HepG2 (cell line): Measurements from ENCODE around the gene CLBA1. TPM values are rescaled to one million over a fixed set of nuclear protein-coding genes. Genes with fewer than 3 reads are reported as not detected.
A peak's percentile ranks its signal among the peaks of the same experiment; 100 is the strongest.

ENCODE experiments used
- ATF7 ChIP-seq, 2 experiments: fragments of 450-650 bp in 1 of 2; sonication (generic) in 1 of 2; formaldehyde crosslinking in 1 of 2; IDR thresholded peaks; 2 replicates each; pipeline versions ENCODE4 v1.4.0 to v1.6.1; 2016 to 2020; ENCODE audit warnings: antibody characterized with exemption in 1 of 2, mild to moderate bottlenecking in 1 of 2, missing genetic modification reagents in 1 of 2
- FOSL1 ChIP-seq: sonication (generic); formaldehyde crosslinking; IDR thresholded peaks from 2 replicates; pipeline ENCODE4 v1.9.0; 2021; ENCODE audit warnings: missing genetic modification reagents, borderline replicate concordance
- GMEB1 ChIP-seq: sonication (generic); formaldehyde crosslinking; IDR thresholded peaks from 2 replicates; pipeline ENCODE4 v1.5.1; 2020; ENCODE audit warnings: missing genetic modification reagents, mild to moderate bottlenecking, borderline replicate concordance
- HOXA5 ChIP-seq: sonication (generic); formaldehyde crosslinking; IDR thresholded peaks from 2 replicates; pipeline ENCODE4 v1.4.0; 2020; ENCODE audit warnings: missing genetic modification reagents
- KDM4B ChIP-seq: sonication (generic); formaldehyde crosslinking; IDR thresholded peaks from 2 replicates; pipeline ENCODE4 v1.4.0; 2020; ENCODE audit warnings: missing genetic modification reagents
- KDM5A ChIP-seq: fragments of 200-600 bp; sonication (generic); IDR thresholded peaks from 2 replicates; pipeline ENCODE4 v1.7.0; 2018; ENCODE audit warnings: antibody characterized with exemption, mild to moderate bottlenecking, low read length, borderline replicate concordance
- MAF1 ChIP-seq: sonication (generic); formaldehyde crosslinking; IDR thresholded peaks from 2 replicates; pipeline ENCODE4 v1.5.0; 2020; ENCODE audit warnings: missing genetic modification reagents, borderline replicate concordance
- MED1 ChIP-seq: sonication (generic); formaldehyde crosslinking; IDR thresholded peaks from 2 replicates; pipeline ENCODE4 v1.4.0; 2020; ENCODE audit warnings: missing genetic modification reagents
- NFKBIZ ChIP-seq: IDR thresholded peaks from 2 replicates; pipeline ENCODE4 v1.6.1; 2018; ENCODE audit warnings: missing genetic modification reagents, missing compliant biosample characterization
- PHF8 ChIP-seq: sonication (generic); formaldehyde crosslinking; IDR thresholded peaks from 2 replicates; pipeline ENCODE4 v1.5.0; 2020; ENCODE audit warnings: missing genetic modification reagents
- PPARG ChIP-seq: conservative IDR thresholded peaks from 2 replicates; pipeline ENCODE4 v1.6.1; 2016; ENCODE audit warnings: missing biosample characterization, missing genetic modification reagents
- RFX1 ChIP-seq: fragments of 450-650 bp; IDR thresholded peaks from 2 replicates; pipeline ENCODE4 v1.6.1; 2017
- SMARCE1 ChIP-seq: fragments of 450-650 bp; IDR thresholded peaks from 2 replicates; pipeline ENCODE4 v1.6.1; 2017; ENCODE audit warnings: borderline replicate concordance
- THAP11 ChIP-seq: IDR thresholded peaks from 2 replicates; pipeline ENCODE4 v1.6.1; 2016; ENCODE audit warnings: missing biosample characterization, missing genetic modification reagents
- THAP8 ChIP-seq: sonication (generic); formaldehyde crosslinking; IDR thresholded peaks from 2 replicates; pipeline ENCODE4 v1.5.1; 2020; ENCODE audit warnings: missing genetic modification reagents, mild to moderate bottlenecking, borderline replicate concordance
- ZNF160 ChIP-seq: sonication (generic); formaldehyde crosslinking; IDR thresholded peaks from 2 replicates; pipeline ENCODE4 v1.8.0; 2022; ENCODE audit warnings: mild to moderate bottlenecking, inconsistent platforms, missing genetic modification reagents
- ZNF3 ChIP-seq: IDR thresholded peaks from 2 replicates; pipeline ENCODE4 v1.7.0; 2017; ENCODE audit warnings: inconsistent platforms
- ZNF7 ChIP-seq: IDR thresholded peaks from 2 replicates; pipeline ENCODE4 v1.6.1; 2016; ENCODE audit warnings: missing biosample characterization, missing genetic modification reagents
- ZZZ3 ChIP-seq: sonication (generic); formaldehyde crosslinking; IDR thresholded peaks from 2 replicates; pipeline ENCODE4 v1.4.0; 2020; ENCODE audit warnings: missing genetic modification reagents, mild to moderate bottlenecking, borderline replicate concordance
- polyA plus RNA-seq, 8 experiments: library from polyadenylated mRNA; depleted of rRNA in 3 of 8; stranded (reverse) in 7 of 8; unstranded in 1 of 8; fragments of >200 nt; fragmentation: Illumina TruSeq in 4 of 8; extraction: Trizol in 4 of 8; gene quantifications; 2 replicates each; pipeline versions ENCODE4 v1.2.1 to v1.2.3, GENCODE V29; 2011 to 2016; ENCODE audit warnings: low read depth in 4 of 8, missing spikeins in 1 of 8, mixed read lengths in 1 of 8; ENCODE audit not compliant: insufficient read depth in 1 of 8
- total RNA-seq, 5 experiments: library from RNA; depleted of rRNA; stranded (reverse); fragments of >200 nt; fragmentation: Illumina TruSeq; extraction: Trizol; gene quantifications; 2 replicates each; pipeline ENCODE4 v1.2.3, GENCODE V29; 2016; ENCODE audit warnings: low read depth in 1 of 5
- TF ChIP-seq, protein P1 (sequence below): sonication (generic); formaldehyde crosslinking; IDR thresholded peaks from 2 replicates; pipeline ENCODE4 v1.5.0; 2020; ENCODE audit warnings: missing genetic modification reagents
- TF ChIP-seq, protein P2 (sequence below): sonication (generic); formaldehyde crosslinking; IDR thresholded peaks from 2 replicates; pipeline ENCODE4 v1.4.0; 2020; ENCODE audit warnings: missing genetic modification reagents
- TF ChIP-seq, protein P3 (sequence below): sonication (generic); formaldehyde crosslinking; IDR thresholded peaks from 2 replicates; pipeline ENCODE4 v1.5.1; 2020; ENCODE audit warnings: mild to moderate bottlenecking, missing genetic modification reagents, moderate library complexity
- TF ChIP-seq, protein P4 (sequence below): sonication (generic); IDR thresholded peaks from 2 replicates; pipeline ENCODE4 v1.6.1; 2016; ENCODE audit warnings: low read depth, borderline replicate concordance

The CLBA1 gene
- total and polyA plus RNA-seq, 2 of the 13 experiments (the other 11 are each of a cell fraction or from before 2014, with no cell fraction given) = 1.2 to 1.4 TPM

- TF ChIP-seq ZNF3 (CRISPR knock-in tag) = no peak
- peak; percentile 85 for TF ChIP-seq GMEB1
- no peak for TF ChIP-seq SMARCE1
- TF ChIP-seq PHF8 (CRISPR knock-in tag) = peak; percentile 70
- peak; percentile 77 for TF ChIP-seq THAP11 (CRISPR knock-in tag)
- TF ChIP-seq, protein P1, sequence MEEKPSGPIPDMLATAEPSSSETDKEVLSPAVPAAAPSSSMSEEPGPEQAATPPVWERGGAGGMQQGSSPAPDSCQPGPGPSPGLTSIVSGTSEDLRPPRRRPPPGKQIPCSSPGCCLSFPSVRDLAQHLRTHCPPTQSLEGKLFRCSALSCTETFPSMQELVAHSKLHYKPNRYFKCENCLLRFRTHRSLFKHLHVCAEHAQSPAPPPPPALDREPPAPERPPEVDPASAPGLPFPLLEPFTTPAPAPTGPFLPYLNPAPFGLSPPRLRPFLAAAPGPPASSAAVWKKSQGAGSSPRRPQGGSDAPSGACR = no peak
- no peak for TF ChIP-seq ATF7 (IDR thresholded peaks at IDR 0.05)
- no peak for TF ChIP-seq ATF7 (CRISPR knock-in tag; IDR thresholded peaks at IDR 0.05)
- TF ChIP-seq HOXA5 = 0 out of 2 replicates have a peak, but pooled peaks have one; percentile 40
- TF ChIP-seq KDM4B (CRISPR knock-in tag) = no peak
- TF ChIP-seq, protein P2, sequence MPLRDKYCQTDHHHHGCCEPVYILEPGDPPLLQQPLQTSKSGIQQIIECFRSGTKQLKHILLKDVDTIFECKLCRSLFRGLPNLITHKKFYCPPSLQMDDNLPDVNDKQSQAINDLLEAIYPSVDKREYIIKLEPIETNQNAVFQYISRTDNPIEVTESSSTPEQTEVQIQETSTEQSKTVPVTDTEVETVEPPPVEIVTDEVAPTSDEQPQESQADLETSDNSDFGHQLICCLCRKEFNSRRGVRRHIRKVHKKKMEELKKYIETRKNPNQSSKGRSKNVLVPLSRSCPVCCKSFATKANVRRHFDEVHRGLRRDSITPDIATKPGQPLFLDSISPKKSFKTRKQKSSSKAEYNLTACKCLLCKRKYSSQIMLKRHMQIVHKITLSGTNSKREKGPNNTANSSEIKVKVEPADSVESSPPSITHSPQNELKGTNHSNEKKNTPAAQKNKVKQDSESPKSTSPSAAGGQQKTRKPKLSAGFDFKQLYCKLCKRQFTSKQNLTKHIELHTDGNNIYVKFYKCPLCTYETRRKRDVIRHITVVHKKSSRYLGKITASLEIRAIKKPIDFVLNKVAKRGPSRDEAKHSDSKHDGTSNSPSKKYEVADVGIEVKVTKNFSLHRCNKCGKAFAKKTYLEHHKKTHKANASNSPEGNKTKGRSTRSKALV (CRISPR knock-in tag) = peak; percentile 80; the same call in 1 of the 2 replicates
- TF ChIP-seq FOSL1 (CRISPR knock-in tag) = no peak
- TF ChIP-seq, protein P3, sequence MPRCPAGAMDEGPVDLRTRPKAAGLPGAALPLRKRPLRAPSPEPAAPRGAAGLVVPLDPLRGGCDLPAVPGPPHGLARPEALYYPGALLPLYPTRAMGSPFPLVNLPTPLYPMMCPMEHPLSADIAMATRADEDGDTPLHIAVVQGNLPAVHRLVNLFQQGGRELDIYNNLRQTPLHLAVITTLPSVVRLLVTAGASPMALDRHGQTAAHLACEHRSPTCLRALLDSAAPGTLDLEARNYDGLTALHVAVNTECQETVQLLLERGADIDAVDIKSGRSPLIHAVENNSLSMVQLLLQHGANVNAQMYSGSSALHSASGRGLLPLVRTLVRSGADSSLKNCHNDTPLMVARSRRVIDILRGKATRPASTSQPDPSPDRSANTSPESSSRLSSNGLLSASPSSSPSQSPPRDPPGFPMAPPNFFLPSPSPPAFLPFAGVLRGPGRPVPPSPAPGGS (CRISPR knock-in tag) = no peak
- TF ChIP-seq ZNF7 (CRISPR knock-in tag) = no peak
- TF ChIP-seq THAP8 = no peak; the same call in 1 of the 2 replicates
- TF ChIP-seq NFKBIZ (CRISPR knock-in tag) = no peak
- TF ChIP-seq, protein P4, sequence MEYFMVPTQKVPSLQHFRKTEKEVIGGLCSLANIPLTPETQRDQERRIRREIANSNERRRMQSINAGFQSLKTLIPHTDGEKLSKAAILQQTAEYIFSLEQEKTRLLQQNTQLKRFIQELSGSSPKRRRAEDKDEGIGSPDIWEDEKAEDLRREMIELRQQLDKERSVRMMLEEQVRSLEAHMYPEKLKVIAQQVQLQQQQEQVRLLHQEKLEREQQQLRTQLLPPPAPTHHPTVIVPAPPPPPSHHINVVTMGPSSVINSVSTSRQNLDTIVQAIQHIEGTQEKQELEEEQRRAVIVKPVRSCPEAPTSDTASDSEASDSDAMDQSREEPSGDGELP = no peak
- TF ChIP-seq MED1 (CRISPR knock-in tag) = peak; percentile 50; the same call in 1 of the 2 replicates
- 0 out of 2 replicates have a peak, but pooled peaks have one; percentile 52 for TF ChIP-seq MAF1
- TF ChIP-seq RFX1 = no peak
- no peak for TF ChIP-seq PPARG (CRISPR knock-in tag)
- no peak for TF ChIP-seq ZZZ3 (CRISPR knock-in tag)
- TF ChIP-seq ZNF160 (CRISPR knock-in tag) = no peak; the same call in 1 of the 2 replicates
- TF ChIP-seq KDM5A = no peak
These were observed 35.4 kb downstream of the CLBA1 start, which contains the start of gene CDCA4 (continued) for GRCh38 chr14:105020815-105021655.
